ENCODE data around the gene PLA2G10.
A peak's percentile ranks its signal among the peaks of the same experiment; 100 is the strongest.

PLA2G10 gene

DNA sequence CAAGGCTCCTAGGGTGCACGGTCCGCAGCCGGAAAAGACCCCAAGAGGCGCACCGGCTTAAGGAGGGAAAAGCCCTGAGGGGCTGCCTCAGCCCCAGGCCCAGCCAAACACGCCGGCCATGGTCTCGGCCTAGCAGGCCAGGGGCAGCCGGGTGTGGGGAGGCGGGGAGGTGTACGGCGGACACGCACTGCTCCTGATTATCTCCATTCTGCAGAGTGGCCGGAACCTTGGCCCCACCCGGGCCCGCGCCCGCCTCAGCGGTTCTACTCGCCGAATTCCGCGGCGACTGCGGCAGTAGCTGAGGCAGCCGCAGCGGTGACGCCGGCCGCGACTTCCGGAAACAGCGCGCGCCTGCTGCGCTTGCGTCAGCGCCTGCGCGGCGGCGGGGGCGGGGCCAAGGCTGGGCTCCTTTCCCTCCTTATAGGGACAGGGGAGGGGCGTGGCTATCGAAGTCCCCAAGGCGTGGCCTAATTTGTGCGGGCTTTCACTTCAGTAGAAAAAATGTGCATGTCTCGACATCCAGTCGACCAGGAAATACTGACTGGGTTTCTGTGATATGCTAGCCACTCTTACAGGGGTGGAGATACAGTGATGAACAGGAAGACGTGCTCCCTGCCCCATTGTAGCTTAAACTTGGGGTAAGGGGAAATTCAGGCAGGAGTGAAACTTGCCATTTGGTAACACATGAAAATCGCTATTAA lies 64.0 kb downstream of the PLA2G10 start, which contains the start of gene PARN:
Gene PARN (minus strand): TSS at position 342 of the 701 bp plus-strand sequence. CDS start 135 bp downstream, at position 207.
- H3K4me3 ChIP-seq (ENCODE audit: control insufficient read depth, low read depth, low read length) = peak within 1 kb of the TSS; percentile 87
- TF ChIP-seq, protein P1, sequence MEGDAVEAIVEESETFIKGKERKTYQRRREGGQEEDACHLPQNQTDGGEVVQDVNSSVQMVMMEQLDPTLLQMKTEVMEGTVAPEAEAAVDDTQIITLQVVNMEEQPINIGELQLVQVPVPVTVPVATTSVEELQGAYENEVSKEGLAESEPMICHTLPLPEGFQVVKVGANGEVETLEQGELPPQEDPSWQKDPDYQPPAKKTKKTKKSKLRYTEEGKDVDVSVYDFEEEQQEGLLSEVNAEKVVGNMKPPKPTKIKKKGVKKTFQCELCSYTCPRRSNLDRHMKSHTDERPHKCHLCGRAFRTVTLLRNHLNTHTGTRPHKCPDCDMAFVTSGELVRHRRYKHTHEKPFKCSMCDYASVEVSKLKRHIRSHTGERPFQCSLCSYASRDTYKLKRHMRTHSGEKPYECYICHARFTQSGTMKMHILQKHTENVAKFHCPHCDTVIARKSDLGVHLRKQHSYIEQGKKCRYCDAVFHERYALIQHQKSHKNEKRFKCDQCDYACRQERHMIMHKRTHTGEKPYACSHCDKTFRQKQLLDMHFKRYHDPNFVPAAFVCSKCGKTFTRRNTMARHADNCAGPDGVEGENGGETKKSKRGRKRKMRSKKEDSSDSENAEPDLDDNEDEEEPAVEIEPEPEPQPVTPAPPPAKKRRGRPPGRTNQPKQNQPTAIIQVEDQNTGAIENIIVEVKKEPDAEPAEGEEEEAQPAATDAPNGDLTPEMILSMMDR (conservative IDR thresholded peaks at IDR 0.05; ENCODE audit: control insufficient read depth, insufficient read depth, low read depth, low read length) = no peak
- peak; percentile 95 for DNase-seq (ENCODE audit: low read depth)

DNA sequence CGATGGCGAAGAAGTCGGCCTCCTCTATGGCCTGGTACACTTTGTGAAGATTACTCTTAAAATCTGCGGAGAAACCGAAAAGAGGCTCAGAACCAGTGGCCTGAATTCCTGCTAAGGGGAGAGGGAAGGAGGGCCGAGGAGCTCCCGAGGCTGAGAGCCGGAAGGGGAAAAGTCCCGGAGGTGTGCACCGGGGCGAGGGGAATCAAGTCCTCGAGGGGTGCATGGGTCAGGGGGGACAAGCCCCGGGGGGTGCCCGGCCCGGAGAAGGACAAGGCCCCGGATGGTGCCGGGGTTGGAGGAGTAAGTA lies 64.5 kb downstream of the PLA2G10 start:
- TF ChIP-seq, protein P1 (conservative IDR thresholded peaks at IDR 0.05; ENCODE audit: control insufficient read depth, insufficient read depth, low read depth, low read length) = no peak
- H3K4me3 ChIP-seq (ENCODE audit: control insufficient read depth, low read depth, low read length) = peak overlapping the region; percentile 87
- DNase-seq (ENCODE audit: low read depth) = no peak

GRCh38 chr16:14628806-14629611 lies 65.1 kb downstream of the PLA2G10 start:
- no peak for DNase-seq (ENCODE audit: low read depth)
- TF ChIP-seq, protein P1 (conservative IDR thresholded peaks at IDR 0.05; ENCODE audit: control insufficient read depth, insufficient read depth, low read depth, low read length) = no peak
- H3K4me3 ChIP-seq (ENCODE audit: control insufficient read depth, low read depth, low read length) = peak overlapping the region; percentile 87

GRCh38 chr16:14627078-14627477 lies 67.0 kb downstream of the PLA2G10 start:
- no peak overlapping the region for H3K4me3 ChIP-seq (ENCODE audit: control insufficient read depth, low read depth, low read length)
- TF ChIP-seq, protein P1 (conservative IDR thresholded peaks at IDR 0.05; ENCODE audit: control insufficient read depth, insufficient read depth, low read depth, low read length) = no peak
- DNase-seq (ENCODE audit: low read depth) = no peak
